HG02840 (cell line): ENCODE data around the gene SEMA6A.
"Not testable (repeated sequence)": the region's sequence is repeated elsewhere in the genome, so short reads cannot be mapped to it uniquely, and the experiment has no call there.

Experiments
- ATAC-seq: cut with Tn5 transposase; IDR thresholded peaks from one replicate; pipeline ENCODE4 v1.9.1; 2021; ENCODE audit warnings: mild to moderate bottlenecking, moderate library complexity, moderate number of reproducible peaks; ENCODE audit not compliant: unreplicated experiment, low FRiP score

SEMA6A gene

DNA sequence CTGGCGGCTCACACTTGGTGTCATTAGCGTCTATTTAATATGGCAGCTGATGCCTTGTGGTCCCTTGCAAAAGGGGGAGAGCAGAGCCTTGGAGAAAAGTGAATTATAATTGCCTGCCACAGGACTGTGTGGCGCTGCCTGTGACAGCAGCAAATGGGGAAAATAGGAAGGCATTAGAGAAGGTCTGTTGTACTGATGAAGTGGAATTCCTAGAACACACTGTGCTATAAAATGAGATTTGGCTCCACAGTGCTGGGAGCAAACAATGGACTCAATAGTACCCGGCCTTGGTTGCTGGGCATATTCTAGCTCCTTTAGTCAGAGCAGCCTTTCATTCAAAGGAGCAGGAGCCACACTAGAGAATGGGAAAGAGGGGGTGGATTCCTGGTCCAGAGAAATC, 21.3 kb downstream of the SEMA6A start:
- ATAC-seq, result no peak

DNA sequence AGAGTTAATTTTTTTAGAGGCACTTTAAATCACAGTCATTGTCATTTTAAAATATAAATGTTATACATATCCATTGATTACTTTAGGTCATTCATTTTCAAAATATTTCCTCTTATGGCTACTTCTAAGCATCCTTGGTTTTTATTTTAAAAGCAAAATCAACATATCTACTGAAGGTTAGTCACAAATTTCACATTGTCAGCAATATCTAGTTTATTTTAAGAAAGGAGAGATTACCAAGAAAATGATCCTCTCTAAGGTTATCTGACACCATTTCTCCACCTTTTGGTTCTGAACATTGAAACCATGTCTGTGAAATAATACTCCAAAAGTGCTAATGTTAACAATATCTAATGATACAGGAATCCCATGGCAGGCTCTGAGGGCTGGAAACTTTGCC, 24.5 kb downstream of the SEMA6A start:
- ATAC-seq, result no peak

DNA sequence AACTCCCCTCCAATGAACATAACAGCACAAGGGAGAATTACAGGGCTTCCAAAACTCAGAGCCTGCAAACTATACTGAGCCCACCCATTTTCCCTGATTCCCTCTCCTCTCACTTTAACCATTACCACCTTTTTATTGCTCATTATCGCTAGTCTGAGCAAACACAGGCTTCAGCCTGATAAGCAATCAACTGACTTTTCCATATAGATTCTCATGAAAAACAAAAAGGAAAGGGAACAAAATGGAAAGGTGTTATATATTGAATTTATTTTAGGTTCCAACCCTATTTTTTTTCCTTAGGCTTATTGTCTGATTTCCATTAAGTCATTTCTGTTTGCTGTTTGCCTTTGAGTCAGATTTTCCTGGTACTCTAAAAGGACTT, 27.9 kb downstream of the SEMA6A start:
- ATAC-seq, result no peak

DNA sequence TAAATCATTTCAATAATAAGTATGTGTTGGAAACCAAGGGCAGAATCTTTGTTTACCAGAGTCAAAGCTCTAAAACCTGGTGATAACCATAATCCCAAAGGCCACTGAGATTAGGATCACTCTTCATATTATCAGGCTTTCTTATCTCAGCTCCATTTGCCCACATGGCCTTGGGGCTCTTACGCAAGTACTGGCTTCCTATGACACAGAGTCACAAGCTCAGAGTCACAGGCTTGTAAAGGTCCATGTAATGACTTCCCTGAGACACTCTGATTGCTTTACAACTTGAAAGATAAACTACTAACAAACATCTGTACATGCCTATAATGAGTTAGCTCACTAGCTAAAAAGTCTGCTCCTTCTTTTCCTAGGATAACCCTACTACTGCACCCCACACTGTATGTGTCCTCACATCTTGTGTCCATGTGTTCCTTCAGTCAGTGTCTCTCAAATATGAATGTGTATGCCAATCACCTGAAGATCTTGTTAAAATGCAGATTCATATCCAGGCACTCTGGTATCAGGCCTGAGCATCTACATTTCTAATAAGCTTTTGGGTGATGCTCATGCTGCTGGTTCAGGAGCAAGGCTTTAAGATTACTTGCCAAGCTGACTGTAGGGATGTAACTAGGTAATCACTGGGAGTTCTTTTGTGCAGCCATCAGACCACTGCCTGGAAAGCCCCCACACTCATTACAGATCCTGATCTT, 28.4 kb downstream of the SEMA6A start:
- ATAC-seq, result no peak

DNA sequence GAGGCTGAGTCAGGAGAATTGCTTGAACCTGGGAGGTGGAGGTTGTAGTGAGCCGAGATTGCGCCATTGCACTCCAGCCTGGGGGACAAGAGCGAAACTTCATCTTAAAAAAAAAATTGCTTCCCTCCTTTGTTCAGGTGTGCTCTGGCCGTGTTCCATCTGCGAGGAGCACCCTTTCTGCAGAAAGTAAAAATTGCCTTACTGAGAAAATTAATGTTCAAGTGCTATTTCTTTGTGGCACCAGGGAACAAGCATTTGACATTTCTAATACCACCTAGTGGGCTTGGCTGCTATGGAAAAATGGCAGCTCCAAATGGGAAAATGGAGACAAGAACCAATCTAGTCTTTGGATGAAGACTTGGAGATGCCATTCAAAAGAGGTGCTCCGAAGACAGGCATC, 29.2 kb downstream of the SEMA6A start:
- not testable (repeated sequence) for ATAC-seq

DNA sequence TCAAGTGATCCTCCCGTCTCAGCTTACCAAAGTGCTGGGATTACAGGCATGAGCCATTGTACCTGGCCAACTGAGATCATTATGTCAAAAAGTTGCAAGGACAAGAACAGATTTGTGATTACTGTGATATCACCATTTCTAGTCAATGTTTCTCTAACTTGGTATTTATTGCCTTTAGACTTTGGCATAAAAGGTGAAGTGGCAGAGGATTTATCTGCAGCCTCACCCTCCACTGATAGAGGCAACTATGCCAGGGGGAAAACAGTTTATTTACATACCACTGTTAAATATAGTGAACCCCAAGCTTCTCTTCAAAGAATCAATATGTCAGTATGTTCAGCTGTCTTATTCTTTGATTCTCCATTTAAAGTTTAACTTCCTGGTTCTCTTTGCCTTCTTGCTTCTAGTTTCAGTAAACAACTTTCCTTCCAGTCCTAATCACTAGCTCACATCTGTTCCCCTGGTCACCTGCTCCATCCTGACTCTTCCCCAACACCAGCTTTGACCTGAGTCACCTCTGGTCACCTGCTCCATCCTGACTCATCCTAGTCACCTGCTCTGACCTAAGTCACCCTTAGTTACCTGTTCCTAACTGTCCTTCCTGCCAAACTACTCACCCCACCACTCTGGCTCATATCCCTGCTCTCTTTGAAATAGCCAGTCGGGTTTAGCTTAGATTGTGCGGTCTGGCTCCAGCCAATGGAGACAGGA, 29.9 kb downstream of the SEMA6A start:
- no peak for ATAC-seq

DNA sequence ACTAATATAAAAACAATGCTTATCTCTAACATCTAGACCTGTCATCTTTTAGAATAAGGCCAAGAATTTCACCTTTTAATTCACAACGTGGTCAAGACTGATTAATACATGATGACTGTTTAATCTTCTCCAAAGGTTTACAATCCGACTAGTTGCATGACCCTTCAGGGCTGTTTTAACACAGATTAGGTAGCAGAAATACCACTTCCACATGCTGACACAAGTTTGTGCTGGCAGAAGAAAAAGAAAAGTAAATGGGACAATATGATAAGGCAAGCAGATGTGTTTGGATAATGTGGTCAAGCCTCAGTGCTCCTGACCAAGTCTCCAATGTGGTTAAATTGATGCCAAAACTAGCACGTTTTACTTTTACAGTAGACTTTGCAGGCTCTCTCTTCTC, 31.1 kb downstream of the SEMA6A start:
- no peak for ATAC-seq

DNA sequence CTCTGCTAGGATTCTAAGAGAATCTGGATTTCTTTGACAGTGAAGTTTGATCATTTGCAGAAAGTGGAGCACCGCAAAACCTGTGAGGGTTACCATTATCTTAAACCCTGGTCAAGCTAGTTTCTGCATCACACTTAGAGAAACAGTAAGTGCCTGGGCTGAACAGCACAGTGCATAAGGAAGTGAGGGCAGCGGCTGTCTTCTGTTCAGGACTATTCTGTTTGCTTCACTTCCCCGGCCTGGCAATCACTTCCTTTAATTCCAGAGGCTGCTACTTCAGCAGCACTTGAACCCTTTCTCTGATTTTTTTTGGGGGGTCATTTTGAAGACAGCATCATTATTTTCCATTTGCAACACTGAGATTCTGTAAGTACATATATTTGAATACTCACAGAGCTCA, 32.0 kb downstream of the SEMA6A start:
- ATAC-seq, result no peak

DNA sequence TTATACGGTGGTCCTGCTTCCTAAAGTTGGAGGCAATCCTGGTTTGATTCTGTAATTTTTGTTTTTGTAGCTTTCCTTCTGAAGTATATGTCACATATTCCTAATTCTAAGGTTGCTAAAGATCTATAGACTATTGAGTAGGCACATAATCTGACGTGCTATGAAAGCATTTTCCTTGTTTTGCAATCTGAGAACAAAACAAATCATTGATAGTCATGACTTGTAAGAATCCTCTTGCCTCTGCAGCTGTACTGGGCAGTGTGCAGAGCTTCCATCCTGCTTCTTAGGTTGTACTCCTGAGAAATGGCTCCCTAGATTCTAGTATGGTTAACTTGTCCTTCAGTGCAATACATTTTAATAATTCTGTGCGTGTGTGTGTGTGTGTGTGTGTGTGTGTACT, 35.4 kb downstream of the SEMA6A start:
- ATAC-seq, result no peak

DNA sequence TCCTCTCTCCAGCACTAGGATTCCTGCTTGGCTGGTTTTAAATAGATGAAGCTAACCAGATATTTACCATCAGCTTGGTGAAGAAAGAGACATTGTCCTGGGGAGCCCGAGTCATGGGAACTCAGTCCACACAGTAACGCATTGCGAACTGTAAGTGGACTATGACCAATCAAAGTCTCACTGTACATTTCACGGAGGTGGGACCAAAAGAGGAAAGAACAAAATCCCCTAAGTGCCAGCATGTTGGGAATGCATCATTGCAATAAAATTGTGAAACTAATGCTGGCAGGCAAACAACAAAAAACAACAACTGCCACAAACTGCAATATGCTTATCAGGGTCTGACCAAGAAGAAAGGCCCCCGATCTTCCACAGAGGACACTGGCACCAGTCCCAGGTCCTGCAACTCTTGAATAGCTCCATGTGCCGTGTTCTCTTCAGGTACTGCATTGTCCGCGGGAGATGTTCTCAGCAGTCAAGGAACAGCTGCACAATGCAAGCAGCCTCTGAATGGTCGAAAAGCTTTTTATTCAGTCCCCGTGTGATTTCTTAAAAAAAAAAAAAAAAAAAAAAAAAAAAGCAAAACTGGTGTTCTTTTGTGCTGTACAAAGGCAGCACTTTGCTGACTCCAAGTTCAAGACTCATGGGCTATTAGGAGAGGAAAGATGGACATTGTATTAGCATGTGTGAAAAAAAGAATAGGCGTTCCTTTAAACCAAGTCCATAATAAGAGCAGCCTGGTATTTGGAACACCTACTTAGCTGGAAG, 38.1 kb downstream of the SEMA6A start:
- no peak for ATAC-seq

DNA sequence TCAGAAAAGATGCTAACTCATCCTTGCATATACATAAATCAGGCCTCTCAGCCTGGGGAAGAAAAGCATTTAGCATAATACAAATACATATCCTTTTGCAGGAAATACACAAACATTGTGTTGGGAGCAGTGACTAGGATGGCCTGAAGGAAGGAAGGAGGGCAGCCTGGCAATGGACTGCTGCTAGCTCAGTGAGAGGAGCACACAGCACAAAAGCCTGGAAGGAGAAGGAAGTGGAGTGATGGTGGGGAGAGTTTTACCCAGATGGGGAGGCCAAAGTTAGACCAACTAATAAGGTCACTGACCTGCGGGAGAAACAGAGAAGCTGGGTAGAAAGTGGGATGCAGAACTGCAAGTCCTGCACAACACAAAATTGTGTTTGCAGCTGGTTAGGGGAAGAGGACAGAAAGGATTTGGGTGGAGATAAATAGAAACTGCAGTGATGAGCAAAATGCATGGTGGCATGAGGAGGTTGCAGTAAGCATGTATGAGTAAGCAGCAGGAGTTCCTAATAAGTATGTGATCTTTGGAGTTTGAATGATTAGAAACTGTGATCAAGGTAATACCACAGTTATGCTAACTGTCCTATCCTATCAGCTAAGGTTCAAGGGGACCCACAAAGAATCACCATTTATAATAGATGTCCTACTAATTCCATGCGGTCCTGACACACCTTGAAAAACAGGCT, 39.5 kb downstream of the SEMA6A start:
- ATAC-seq, result no peak

DNA sequence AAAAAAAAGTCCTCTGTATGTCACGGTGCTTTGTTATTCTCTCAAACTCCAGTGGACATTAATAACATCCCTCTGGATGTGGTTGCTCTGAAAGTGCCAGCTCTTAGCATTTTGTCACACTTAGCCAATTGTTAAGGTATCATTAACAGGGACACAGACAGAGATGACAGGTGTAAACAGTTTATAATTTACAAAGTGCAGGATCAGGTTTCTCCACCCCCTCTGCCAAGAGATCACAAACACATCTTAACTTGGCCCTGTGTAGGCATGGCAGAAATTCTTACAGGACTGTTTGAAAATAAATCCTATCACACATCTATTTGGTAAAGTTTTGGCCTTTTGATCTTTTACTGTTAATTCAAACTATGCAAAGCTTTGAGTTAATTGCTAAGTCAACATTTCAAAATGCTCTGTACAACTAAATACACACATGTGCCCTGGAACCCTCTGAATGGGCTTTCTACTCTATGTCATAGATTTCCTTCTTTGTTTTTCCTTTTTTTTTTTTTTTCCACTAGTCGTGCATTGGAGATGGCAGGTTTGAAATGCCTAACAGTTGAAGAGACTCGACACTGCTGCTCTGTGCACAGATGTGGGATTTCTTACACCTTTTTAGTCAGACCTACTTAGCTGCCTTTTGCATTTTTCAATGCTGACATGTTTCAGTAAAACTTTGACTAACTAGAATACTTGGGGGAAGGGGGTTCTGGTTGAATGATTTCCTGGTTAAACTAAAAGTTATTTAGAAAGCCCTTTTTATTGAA, 41.7 kb downstream of the SEMA6A start:
- no peak for ATAC-seq

DNA sequence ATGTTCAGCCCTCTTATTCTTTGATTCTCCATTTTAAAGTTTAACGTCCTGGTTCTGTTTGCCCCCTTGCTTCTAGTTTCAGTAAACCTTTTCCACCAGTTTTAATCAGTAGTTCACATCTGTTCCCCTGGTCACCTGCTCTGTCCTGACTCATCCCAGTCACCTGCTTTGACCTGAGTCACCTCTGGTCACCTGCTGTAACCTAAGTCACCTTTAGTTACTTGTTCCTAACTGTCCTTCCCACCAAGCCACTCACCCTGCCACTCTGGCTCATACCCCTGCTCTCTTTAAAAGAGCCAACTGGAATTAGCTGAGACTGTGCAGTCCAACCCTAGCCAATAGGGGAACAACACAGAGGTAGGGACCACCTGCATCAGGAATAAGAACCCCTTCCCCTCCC, 43.0 kb downstream of the SEMA6A start:
- no peak for ATAC-seq

DNA sequence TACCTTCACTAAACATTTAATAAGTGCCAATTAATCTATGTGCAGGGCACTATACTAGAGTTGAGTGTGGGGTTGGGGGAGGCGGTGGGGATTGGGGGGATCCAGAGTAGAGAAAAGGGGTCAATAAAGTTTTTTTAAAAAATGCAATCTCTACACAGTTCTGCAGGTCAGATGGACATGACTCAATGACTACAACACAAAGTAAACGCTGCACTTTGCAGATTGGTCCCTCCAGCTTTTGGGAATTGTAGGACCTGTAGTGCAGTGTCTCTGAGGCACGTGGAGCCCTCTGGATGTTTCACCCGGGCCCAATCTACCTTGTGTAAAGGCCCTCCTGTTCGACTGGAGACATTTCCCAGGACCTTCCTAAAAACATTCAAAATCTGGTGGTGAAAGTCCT, 43.5 kb downstream of the SEMA6A start:
- ATAC-seq, result no peak

DNA sequence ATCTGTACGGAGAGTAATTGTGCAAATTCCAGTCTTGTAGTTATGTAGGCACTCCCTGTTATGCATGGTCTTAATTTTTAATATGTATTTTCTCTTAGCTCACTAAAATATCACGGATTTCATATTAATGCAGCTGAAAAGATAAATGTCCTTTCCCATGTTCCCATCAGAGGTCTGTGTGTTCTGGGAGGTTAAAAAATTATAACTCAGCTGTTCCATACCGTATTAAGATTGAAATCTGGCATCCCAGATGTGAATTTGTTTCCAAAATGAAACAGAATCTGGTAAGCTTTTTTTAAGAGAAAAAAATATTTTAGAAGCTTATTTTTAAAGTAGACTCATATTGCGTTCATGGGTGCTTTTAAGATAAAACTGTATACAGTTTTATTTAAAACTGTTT, 44.3 kb downstream of the SEMA6A start:
- no peak for ATAC-seq

DNA sequence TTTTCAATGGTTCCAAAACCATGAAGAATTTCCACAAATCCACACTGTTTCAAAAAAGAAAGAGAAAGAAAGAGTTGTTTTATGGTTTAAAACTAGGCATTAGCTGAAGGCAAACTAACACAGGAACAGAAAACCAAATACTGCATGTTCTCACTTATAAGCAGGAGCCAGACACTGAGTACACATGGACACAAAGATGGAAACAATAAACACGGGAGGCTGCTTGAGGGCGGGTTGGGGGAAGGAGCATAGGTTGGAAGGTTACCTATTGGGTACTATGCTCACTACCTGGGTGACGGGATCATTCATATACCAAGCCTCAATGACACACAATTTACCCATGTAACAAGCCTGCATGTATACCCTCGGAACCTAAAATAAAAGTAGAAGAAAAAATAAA, 45.0 kb downstream of the SEMA6A start:
- no peak for ATAC-seq

DNA sequence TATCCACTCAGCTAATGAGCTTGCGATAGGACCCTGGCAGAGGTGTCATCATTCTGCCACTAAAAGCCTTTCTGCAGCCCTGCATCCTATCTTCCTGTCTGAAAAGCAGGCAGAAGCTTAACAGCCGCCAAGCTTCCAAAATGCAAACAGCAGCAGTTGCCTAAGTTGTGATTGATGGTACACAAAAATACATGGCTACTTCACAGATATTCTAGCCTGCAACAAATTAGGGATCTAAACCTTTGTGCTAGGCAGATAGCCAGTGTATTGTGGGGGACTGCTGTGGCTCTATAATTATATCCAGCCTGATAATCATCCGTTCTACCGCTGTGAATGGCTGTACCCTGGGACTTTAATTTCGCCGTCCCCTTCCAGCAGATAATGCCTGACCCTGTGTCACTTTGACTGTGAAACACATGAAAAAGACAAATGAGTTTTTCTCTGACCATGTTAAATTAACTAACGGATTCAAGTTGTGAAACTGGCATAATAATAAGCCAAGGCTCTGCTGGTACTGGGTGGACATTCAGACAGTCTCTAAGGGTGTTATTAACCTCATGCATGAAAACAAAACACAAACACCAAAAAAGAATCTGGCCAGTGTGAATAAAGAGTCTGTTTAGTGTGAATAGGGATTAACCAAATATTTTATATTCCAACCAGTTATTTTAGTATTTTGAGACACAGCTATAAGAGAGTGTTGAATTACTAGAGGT, 45.9 kb downstream of the SEMA6A start:
- ATAC-seq, result no peak

DNA sequence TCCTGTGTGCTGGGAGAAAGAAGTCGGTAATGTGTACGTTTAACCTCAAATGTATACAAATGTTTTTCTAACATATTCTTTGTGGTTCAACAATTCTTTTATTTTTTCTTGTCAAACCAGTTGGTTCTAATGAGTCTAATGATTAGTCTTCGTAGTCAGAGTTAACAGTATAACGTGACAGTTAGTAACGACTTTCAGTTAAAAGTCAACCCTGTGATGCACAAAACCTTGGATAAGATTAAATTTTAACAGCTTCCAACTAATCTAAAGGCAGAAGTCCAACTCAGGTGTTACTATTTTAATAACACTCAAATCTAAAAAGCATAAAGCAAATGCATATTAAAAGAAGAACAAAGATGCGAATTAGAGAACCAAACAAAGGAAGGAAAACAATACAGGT, 47.0 kb downstream of the SEMA6A start:
- ATAC-seq, result no peak

DNA sequence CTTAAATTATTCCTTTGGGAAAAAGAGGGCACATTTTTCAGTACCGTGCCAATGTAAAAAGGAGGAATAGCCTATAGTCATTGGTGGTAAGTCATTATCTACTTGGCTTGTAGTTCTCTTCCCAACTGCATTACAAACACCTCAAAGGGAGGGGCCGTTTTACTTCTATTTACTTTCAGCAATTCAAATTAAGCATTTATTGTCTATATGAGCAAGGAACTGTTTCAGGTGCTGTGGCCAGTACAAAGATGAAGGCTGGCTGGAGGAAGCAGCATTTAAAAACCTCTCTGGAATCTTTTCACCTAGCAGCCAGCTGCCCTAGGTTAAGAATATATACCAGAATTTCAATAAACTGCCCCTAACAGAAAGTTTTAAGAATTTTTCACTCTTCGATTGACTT, 48.9 kb downstream of the SEMA6A start:
- no peak for ATAC-seq

DNA sequence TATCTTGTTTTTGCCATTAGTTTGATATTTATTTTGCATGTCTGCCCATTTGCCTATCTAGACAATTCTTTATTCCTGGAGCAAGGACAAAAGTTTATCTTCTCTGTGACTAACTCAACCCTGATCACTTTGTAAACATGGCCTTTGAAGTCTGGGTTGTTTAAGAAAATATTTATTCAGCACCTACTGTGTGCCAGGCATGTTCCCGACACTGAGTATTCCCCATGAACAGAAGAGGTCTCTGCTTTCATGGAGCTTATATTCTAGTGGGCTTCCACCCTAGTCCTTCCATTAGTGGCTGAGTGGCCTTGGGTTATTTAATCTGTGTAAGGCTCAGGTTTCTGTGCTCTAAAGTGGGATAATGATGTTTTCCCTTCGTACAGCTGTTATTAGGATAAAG, 49.7 kb downstream of the SEMA6A start:
- no peak for ATAC-seq
